UCSD-AML1 (cell line): ENCODE data around the gene RNF151.
"Not testable (repeated sequence)": the region's sequence is repeated elsewhere in the genome, so short reads cannot be mapped to it uniquely, and the experiment has no call there.

Experiments used
- DNase-seq: peaks from one replicate; lab custom pipeline; 2025; ENCODE audit not compliant: unreplicated experiment; lab: John Stamatoyannopoulos, UW

RNF151 gene

DNA sequence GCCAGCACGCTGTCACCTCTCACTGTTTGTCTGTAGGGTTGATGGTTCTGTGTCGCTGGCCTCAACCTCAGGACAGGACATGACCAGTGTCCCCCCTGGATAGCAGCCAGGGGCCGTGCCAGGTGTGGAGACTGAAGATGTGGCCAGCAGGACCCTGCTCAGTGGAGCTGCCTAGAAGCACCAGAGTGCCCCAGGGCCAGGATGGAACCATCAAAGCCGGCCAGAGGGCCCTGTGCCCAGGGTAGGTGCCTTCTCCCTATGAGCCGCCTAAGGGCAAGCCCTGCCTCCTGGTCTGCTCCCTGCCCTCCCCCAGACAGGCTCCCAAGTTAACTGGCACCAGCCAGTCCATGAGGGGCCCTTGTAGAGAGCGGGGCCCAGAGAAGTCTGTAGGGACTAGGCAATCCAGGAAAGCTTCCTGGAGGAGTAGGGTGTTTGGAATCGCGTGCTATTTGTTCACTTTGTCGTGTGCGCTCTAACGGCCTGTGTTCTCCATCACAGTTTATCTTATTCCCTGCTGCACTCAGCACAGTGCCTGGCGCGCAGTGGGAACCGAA lies 7.9 kb upstream of the RNF151 start:
- no peak for DNase-seq

DNA sequence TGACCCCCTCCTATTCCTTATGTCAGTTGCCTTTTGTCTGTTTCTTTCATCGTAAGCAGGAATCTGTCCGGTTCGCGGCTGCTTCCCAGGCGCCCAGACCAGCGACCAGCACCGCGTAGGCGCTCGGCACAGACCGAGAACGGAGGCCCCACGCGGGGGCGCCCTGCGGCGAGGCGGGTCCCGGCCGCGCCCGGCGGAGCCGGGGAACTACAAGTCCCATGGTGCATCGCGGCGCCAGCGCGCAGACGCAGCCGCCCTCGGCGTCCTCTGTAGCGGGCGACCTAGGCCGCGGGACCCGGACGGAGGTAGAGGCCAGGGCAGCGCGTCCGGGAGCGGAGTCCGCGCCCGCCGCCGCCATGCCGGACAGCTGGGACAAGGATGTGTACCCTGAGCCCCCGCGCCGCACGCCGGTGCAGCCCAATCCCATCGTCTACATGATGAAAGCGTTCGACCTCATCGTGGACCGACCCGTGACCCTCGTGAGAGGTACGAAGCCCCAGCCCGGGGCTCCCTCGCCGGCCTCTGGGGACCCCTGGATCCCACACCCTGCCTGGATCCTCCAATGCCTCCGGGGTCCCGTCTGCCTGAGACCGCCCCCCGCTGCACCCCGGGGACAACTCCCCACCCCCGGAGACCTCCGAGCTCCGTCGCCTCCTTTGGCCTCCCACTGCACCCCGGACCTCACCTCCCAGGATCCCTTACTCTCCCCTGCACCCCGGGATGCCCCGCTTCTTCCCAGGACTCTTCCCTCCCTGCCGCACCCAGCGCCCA lies 7.2 kb upstream of the RNF151 start, which contains the start of gene NDUFB10:
Gene NDUFB10, plus strand, starts transcription at position 270 of the 771 bp plus-strand sequence. Its CDS starts 87 bp downstream, at position 357.
- DNase-seq = peak; percentile 94

DNA sequence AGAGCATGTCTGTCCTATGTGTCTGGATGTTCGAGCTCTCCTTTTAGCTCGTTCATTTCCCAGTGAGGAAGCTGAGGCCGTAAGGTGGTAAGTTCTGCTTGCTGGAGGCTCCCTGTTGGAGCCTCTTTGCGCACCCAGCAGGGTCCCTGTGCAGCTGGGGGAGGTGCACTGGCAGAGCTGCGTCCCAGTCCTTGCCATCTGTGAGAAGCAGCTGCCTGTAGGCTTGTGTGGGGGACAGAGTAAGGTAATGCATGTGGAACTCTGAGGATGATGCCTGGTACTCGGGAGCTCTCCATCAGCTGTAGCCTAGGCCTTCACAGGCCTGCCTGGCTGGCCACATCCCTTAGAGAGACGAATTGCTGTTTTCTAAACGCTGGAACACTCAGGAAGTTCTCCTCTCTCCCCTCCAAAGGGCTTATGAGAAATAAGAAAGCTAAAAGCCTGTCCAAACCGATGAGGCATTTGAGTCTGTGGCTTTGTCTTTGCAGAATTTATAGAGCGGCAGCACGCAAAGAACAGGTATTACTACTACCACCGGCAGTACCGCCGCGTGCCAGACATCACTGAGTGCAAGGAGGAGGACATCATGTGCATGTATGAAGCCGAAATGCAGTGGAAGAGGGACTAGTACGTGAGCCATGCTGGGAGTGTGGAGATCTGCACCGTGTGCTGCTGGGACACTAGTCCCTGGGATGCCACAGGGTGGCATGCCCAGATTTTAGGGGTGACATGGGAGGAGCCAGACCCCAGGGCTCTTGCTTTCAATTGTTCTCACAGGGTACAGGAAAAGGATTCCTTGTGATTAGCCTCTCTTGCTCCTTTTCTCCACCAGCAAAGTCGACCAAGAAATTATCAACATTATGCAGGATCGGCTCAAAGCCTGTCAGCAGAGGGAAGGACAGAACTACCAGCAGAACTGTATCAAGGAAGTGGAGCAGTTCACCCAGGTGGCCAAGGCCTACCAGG lies 5.7 kb upstream of the RNF151 start:
- DNase-seq = peak; percentile 64

DNA sequence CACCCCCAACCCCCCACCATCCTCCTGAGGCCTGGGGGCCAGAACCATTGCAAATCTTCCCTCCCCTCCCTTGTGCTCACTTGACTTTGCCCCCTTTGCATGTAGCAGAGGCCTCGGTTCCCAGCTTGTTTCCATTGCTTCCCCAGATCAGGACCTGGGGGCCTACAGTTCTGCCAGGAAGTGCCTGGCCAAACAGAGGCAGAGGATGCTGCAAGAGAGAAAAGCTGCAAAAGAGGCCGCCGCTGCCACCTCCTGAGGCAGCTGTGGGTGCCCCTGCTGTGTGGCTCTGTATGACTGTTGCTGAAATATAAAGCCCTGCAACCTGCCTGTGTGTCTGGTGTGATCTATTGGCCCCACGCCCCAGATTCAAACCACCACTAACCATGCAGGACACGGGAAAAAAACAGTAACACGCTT lies 5.0 kb upstream of the RNF151 start:
- DNase-seq = no peak

DNA sequence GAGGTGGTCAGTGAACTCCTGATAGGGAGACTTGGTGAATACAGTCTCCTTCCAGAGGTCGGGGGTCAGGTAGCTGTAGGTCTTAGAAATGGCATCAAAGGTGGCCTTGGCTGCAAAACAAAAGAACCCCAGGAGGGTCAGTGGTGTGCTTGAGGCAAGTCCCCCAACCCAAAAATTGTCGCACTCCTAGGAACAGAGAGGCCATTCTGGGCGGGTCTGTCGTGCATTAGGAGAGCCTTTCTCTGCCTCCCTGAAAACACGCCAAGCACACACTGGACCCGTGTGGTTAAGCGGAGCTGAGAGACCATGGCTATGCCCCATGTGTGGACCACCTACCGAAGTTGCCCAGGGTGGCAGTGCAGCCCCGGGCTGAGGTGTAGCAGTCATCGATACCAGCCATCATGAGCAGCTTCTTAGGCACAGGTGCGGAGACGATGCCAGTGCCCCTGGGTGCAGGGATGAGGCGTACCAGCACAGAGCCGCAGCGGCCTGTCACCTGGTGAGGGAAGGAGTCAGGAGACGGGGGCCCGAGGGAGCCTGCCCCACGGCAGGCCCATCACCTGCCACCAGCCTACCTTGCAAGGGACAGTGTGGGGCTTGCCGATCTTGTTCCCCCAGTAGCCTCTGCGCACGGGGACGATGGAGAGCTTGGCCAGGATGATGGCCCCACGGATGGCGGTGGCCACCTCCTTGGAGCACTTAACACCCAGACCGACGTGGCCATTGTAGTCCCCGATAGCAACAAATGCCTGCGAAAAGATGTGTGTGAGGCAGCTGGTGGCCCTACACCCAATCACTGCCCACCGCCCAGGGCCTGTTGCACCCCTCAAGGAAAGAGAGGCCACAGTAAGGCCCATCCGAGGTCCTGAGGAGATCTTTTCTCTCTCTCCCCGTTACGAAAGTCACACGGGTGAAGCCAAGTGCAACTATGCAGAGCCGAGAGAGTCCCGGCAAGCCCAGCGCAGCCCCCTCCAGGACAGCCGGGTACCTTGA lies 4.2 kb upstream of the RNF151 start:
- not testable (repeated sequence) for DNase-seq

DNA sequence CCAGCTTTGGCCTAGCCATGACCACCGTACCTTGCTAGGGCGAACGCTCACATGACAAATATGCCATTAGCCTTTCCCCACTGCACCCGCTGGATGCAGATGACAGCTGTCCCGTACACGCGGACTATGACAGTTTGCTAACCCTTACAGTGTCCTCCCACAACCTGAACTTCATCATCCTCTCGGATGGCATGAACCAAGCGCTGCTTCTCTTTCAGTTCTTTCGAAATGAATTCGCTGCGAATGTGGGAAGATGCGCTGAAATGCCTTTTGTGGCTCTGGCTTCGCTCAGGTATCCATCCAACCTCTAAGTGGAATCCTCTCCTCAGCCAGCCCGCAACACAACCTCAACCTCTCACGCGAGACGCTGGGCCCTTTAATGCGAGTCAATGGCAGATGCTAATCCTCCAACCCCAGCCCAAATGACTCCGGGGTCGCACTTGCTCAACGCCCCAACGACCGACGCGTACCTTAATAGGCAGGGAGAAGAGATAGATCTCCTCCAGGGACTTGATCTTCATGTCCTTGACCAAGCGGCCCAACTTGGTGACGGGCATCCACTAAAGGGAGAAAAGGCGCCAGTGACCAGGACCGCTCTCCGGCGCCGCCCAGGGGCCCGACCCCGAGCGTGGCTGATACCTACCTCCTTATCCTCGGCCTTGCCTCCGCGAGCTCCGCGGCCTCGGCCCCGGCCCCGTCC lies 2.7 kb upstream of the RNF151 start:
- peak; percentile 68 for DNase-seq

DNA sequence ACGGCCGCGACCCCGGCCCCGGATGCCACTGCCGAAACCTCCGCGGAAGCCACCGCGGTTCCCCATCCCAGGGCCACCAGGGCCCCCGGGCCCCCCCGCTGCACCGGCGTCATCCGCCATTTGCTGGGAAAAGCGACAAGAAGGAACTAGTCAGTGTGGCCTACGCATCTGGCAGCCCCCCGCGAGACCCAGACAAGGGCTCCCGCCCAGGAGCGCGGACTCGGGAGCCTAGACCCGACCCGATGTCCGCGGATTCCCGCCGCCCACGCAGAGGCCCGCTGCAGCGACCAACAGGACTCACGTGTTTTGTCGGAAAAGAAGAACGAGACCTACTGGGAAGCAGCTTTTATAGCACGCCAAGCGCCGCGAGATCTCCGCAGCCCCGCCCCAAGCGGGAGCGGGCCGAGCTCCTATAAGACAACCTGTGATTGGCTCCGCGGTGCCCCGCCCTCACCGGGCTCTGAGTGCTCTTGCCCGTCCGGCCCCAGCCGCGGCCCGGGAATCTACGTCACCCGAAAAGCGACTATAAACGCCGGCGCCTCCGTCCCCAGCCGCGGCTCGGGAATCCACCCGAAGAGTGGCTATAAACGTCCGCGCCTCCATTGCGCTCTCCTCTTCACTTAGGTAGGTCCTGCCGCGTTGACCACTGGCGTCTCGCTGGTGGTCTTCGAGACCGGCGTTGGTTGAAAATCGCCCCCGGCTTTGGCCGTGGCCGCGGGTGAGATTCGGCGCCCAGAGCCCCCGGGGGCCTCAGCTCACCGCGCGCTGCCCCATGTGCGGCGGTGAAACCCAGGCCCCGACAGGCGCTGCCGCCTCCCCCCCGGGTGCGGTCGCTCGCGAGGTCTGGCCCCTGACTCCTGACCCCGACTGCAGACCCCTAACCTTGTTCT lies 1.9 kb upstream of the RNF151 start, which contains the start of gene RPS2:
Gene RPS2, minus strand, starts transcription at position 321 of the 890 bp plus-strand sequence. Its CDS starts 201 bp downstream, at position 120.
- peak; percentile 98 for DNase-seq

DNA sequence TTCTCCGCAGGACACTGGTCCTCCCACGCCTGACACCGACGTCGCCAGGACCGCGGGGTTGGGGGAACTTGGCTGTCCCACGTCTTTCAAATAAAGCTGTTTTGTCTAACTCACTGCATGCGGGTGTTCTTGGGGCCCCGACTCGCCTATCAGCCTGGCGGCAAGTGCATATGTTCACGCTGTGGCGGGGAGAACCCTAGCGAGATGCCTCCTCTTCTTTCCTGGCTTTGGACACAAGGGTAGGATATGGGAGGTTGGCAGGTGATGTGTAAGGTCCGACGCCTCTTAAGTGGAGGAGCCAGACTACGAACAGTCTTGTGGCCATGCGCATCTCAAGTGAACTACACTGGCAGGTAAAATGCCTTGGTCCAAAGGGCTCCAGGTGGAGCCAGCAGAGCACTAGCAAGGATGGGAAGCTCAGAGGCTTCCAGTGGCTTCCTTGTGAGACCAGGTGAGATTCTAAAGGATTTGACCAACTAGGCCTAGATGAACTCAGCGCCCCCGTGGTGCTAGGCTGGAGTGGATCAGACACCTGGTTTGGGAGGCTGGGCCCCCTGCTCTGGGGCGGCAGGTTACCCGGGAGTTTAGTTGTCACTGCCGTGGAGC lies 1.2 kb upstream of the RNF151 start:
- DNase-seq = no peak

DNA sequence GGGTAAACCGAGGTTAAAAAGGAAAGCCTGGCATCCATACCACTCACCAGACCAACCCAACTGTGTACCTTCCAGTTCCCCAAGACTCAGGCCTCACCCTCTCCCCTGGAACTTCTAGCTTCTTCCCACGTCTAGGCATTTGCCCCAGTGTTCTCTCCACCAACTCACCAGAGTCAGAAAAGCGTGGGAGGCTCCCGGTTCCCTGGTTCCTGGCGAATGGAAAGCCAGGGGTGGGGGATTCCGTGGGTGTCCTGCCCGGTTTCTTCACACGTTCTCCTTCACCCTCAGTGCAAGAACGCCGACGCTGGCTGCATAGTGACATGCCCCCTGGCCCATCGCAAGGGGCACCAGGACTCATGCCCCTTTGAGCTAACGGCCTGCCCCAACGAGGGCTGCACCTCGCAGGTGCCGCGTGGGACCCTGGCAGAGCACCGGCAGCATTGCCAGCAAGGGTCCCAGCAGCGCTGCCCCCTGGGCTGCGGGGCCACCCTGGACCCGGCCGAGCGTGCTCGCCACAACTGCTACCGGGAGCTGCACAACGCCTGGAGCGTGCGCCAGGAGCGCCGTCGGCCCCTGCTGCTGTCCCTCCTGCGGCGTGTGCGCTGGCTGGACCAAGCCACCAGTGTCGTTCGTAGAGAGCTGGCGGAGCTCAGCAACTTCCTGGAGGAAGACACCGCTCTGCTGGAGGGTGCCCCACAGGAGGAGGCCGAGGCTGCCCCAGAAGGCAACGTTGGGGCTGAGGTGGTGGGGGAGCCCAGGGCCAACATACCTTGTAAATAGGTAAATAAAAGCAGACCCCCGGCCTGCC lies 1.7 kb downstream of the RNF151 start:
- DNase-seq = no peak

DNA sequence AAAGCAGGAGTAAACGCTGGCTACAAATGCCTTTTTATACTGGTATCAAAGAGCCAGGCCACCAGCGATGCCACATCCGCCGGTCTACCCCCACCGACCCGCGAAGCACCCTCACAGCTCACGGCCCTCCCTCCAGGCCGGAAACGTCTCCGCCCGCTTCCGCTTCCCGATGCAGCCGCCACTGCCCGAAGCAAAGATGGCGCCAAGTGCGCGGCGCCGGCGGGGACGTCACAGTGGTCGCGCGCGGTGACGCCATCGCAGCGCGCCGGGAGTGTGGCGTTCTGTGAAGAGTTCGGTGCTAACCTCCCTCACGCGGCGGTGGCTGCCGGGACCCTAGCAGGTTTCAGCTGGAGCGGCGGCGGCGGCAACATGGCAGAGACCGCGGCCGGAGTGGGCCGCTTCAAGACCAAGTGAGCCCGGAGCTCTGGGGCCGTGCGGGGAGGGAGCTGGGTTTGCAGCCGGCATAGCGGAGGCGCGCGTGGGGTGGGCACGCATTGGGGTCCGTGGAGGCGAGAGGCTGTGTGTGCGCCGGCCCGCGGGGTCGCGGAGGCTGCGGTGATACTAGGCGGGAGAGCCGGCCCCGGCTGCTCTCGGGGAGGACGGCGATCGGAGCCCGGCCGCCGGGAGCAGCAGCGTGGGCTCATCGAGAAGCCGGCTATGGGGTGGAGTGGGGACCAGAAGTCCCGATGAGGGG lies 5.3 kb downstream of the RNF151 start, which contains the start of gene TBL3:
Gene TBL3, plus strand, starts transcription at position 258 of the 694 bp plus-strand sequence. Its CDS starts 112 bp downstream, at position 370.
- peak; percentile 98 for DNase-seq

DNA sequence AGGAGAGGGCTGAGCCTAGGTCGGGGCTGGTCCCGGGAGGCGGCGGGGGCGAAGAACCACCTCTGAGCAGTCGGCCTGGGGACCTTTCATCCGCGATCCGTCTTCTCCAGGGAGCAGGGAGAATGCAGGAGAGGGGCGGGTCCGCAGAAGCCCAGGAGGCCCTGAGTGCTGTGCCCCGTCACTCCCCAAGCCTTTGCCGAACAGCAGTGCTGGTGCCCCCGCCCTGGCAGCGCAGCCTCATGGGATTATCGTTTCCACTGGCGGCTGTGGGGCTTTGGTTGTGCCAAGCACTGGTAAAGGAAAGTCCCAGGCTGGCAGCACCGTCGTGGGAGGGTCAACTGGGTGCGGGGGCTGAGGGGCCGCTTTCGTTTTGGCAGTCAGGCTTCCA lies 5.8 kb downstream of the RNF151 start:
- DNase-seq = no peak

DNA sequence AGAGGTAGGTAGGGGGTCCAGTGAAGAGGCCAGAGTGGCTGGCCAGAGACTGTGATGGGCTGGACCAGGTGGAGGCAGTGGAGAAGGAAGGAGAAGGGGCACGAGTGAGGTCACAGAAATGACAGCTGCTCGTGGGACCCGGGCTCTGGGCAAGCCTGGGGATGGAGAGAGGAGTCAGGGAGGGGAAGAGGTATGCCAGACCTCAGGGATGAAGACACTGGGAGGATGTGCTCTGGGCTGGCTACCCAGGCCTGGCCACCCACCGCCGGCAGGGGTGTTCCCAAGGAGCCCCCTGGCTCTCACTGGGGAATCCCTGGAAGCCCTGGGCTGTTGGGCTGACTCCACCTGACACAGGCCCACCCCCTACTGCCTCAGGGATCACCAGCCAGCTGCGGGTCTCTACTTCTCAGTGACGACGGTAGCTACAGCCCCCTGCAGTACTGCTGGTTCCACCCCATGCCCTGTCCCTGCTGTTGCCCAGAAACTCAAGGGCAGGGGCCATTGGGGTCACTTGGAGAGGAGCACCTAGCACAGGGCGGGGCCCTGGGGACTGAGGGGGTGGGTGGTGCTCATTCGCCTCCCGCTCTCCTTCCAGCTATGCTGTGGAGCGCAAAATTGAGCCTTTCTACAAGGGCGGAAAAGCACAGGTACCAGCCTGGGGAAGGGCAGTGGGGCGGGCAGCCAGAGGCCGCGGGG lies 7.0 kb downstream of the RNF151 start:
- no peak for DNase-seq

DNA sequence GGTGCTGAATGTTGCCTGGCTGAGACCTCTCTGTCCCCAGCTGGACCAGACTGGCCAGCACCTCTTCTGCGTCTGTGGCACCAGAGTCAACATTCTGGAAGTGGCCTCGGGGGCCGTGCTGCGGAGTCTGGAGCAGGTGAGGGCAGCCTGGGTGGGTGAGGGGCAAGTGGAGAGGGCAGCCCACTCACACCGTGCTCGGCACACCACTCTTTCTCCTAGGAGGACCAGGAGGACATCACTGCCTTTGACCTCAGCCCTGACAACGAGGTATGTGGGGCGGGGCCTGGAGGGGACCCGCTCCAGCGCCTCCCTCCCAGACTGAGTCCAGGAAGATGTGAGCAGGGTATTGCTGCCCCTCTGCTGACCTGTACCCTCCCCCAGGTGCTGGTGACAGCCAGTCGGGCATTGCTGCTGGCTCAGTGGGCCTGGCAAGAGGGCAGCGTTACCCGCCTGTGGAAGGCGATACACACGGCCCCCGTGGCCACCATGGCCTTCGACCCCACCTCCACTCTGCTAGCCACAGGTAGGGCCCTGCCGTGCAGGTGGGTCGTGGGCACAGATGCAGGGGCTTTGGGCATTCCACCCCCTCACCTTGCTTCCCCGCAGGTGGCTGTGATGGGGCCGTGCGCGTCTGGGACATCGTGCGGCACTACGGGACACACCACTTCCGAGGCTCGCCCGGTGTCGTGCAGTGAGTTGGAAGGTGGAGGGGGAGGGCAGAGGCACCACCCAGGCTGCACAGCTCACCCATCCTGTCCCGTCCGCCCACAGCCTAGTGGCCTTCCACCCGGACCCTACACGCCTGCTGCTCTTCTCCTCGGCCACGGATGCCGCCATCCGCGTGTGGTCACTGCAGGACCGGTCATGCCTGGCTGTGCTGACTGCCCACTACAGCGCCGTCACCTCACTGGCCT lies 7.8 kb downstream of the RNF151 start:
- DNase-seq = no peak

DNA sequence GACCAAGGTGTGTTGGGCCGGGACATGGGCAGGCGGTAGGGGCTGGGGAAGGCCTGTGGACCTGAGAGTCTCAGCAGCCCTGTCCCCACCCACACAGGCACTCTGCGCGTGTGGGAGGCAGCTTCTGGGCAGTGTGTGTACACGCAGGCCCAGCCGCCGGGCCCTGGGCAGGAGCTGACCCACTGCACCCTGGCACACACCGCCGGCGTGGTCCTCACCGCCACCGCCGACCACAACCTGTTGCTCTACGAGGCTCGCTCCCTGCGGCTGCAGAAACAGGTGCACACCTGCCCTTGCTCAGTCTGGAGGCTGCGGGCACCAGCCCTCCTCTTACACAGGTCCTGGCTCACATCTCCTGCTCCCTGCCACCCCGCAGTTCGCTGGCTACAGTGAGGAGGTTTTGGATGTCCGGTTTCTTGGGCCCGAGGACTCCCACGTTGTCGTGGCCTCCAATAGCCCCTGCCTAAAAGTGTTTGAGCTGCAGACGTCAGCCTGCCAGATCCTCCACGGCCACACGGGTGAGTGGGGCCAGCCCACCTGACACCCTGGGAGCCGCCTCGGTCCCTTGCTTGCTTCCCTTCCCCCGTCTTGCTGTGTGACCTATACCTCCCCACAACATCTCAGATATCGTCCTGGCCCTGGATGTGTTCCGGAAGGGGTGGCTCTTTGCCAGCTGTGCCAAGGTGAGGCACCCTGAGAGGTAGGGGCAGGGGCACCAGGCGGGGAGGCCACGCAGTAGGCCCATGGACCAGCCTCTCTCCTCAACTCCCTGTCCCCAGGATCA lies 9.0 kb downstream of the RNF151 start:
- no peak for DNase-seq
